GM13976 (cell line): ENCODE measurements around the gene SLC16A12.
"Not testable (repeated sequence)": the region's sequence is repeated elsewhere in the genome, so short reads cannot be mapped to it uniquely, and the experiment has no call there.

Source experiments
- DNase-seq: peaks from one replicate; pipeline ENCODE4 v3.0.0; 2012; ENCODE audit warnings: low spot score
- in situ Hi-C: fragments of 300-500 bp; cut with MboI; formaldehyde crosslinking; loops from one replicate; pipeline ENCODE4 v1.12.0; 2022; ENCODE audit warnings: low sequenced_read_pairs, mixed read lengths, inconsistent platforms; ENCODE audit not compliant: unreplicated experiment
- TF ChIP-seq, protein P1 (sequence below): IDR thresholded peaks from 2 replicates; pipeline ENCODE4 v1.5.1; 2012; ENCODE audit warnings: borderline replicate concordance, mild to moderate bottlenecking; ENCODE audit not compliant: insufficient read depth; ENCODE audit errors: extremely low read depth, missing control alignments, control extremely low read depth

Gene SLC16A12

GRCh38 chr10:89454561-89455347, 80.6 kb downstream of the SLC16A12 start:
- no peak for DNase-seq
- TF ChIP-seq, protein P1, sequence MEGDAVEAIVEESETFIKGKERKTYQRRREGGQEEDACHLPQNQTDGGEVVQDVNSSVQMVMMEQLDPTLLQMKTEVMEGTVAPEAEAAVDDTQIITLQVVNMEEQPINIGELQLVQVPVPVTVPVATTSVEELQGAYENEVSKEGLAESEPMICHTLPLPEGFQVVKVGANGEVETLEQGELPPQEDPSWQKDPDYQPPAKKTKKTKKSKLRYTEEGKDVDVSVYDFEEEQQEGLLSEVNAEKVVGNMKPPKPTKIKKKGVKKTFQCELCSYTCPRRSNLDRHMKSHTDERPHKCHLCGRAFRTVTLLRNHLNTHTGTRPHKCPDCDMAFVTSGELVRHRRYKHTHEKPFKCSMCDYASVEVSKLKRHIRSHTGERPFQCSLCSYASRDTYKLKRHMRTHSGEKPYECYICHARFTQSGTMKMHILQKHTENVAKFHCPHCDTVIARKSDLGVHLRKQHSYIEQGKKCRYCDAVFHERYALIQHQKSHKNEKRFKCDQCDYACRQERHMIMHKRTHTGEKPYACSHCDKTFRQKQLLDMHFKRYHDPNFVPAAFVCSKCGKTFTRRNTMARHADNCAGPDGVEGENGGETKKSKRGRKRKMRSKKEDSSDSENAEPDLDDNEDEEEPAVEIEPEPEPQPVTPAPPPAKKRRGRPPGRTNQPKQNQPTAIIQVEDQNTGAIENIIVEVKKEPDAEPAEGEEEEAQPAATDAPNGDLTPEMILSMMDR = no peak
- in situ Hi-C loops = no loop called here

DNA sequence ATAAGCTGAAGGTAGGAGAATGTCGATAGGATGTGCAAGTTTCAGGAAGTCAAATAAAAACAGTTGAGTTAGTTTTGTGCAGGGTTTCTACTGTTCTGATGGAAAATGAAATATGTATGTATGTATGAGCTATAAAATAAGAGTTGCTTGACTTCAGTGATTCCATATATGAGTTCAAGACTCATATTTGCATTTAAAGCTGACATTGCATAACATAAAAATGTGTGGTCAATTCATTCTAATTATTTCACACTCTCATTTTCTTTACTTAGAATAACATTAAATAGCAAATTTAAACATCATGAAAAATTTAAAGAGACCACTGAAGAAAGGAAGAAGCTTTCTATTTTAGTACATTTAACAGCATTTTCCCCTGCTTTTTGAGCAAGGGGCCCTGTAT, 83.2 kb downstream of the SLC16A12 start:
- DNase-seq = no peak
- in situ Hi-C loops = no loop called here
- TF ChIP-seq, protein P1 = no peak

DNA sequence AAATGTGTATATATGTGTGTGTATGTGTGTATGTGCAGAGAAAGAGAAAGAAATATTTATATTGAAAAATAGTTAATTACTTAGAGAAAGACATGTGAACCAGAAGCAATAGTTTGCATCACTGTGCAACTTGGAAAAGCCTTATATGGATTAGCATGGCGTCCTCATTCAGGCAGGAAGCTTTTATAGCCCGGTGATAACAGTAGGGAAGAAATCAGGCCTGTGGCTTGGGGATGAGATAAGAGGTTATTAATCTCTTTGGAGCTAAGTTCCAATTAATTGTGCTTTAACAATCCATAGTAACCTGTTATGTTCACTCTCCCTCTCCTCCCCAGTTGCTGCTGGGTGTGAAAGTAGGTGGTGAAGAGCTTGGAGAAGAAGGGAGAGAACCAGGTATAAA, 84.5 kb downstream of the SLC16A12 start:
- DNase-seq = no peak
- in situ Hi-C loops = no loop called here
- TF ChIP-seq, protein P1 = no peak

DNA sequence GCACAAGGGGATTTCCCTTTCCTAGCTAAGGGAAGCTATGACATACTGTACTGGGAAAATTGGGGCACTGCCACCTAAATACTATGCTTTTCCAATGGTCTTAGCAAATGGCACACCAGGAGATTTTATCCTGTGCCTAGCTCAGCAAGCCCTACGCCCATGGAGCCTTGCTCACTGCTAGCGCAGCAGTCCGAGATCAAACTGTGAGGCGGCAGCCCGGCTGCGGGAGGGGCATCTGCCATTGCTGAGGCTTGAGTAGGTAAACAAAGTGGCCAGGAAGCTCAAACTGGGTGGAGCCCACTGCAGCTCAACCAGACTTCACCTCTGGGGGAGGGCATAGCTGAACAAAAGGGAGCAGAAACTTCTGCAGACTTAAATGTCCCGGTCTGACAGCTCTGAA, 90.6 kb downstream of the SLC16A12 start:
- in situ Hi-C loops, DNase-seq: not testable (repeated sequence)

DNA sequence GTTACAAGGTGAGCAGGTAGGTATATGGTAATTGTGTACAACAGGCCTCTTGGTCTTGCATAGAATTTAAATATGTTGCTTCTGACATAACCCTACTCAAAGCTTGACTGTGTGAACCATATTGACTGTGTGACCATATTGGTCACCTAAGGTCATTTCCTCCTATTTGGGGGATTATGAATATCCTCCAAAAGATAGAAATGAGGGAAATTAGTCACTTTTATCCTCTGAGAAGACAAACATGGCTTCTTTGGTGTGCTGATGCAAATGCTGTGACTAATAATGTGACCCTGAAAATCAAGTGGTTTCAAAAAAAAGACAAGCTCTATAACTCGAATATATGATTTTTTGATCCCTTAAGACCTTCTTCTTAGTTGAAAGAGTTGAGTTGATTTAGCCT, 93.1 kb downstream of the SLC16A12 start:
- no peak for DNase-seq
- TF ChIP-seq, protein P1 = no peak
- in situ Hi-C loops = no loop called here

GRCh38 chr10:89440226-89441009, 95.0 kb downstream of the SLC16A12 start:
- no peak for DNase-seq
- TF ChIP-seq, protein P1 = no peak
- in situ Hi-C loops = no loop called here

- TF ChIP-seq, protein P1 = no peak
- no peak for DNase-seq
These were observed 96.9 kb downstream of the SLC16A12 start for GRCh38 chr10:89438525-89438924.

More at GRCh38 chr10:89438525-89438924, 96.9 kb downstream of the SLC16A12 start:
- in situ Hi-C loops = no loop called here
